22Rv1 (cell line): Measurements from ENCODE around the gene GALNT16.

Experiments
- ZFX ChIP-seq: fragments of 450-650 bp; IDR thresholded peaks from 2 replicates; pipeline ENCODE4 v1.6.1; 2017; ENCODE audit warnings: antibody characterized with exemption, borderline replicate concordance
- TF ChIP-seq, protein P1 (sequence below): fragments of 450-650 bp; IDR thresholded peaks from 2 replicates; pipeline ENCODE4 v1.5.1; 2017; ENCODE audit warnings: mild to moderate bottlenecking

DNA sequence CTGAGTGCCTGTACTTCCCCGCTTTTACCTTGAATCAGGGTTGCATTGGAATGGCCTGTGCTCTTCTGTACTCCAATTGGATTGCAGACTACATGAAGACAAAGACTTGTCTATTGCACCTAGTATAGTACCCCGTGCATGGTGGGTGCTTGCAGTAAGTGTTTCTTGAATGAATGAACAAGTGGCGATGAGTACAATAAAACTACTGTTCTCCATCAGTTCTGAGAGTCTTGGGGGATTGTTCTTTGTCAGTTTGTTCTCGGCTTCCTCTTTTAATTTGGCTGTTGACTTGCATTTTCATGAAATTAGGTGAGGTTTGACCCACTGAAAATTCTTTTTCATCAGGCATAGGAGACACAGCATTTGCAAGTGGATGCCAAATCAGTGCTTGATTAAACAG, 104.0 kb downstream of the GALNT16 start:
- TF ChIP-seq, protein P1, sequence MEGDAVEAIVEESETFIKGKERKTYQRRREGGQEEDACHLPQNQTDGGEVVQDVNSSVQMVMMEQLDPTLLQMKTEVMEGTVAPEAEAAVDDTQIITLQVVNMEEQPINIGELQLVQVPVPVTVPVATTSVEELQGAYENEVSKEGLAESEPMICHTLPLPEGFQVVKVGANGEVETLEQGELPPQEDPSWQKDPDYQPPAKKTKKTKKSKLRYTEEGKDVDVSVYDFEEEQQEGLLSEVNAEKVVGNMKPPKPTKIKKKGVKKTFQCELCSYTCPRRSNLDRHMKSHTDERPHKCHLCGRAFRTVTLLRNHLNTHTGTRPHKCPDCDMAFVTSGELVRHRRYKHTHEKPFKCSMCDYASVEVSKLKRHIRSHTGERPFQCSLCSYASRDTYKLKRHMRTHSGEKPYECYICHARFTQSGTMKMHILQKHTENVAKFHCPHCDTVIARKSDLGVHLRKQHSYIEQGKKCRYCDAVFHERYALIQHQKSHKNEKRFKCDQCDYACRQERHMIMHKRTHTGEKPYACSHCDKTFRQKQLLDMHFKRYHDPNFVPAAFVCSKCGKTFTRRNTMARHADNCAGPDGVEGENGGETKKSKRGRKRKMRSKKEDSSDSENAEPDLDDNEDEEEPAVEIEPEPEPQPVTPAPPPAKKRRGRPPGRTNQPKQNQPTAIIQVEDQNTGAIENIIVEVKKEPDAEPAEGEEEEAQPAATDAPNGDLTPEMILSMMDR = no peak
- no peak for TF ChIP-seq ZFX
